ENCODE data around the gene ARHGAP26. TPM values are rescaled to one million over a fixed set of nuclear protein-coding genes. Genes with fewer than 3 reads are reported as not detected.

ARHGAP26 gene
- total and polyA plus RNA-seq, 2 of the 4 experiments (the other 2 are of a cell fraction): 0.54 to 0.56 TPM

DNA sequence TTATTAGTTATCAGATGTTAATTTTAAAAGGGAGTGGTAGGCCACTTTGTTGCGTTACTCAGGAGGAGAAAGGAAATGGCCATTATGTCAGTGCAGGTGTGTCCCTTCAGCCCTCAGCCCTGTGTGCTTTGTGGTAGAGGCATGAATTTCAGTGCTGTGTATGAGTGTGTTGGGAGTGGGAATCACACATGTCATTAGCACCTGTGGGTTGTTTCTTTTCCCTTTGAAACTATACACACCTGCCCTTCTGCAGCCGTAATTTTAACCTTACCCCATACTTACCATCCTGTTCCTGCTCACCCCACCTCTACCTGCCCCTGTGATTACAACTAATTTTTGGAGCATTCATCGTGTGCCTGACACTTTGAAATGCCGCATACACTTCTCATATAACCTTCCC, 156.4 kb downstream of the ARHGAP26 start:
- no peak overlapping the region for H2AK5ac ChIP-seq (ENCODE audit: low read depth, low read length)
- no peaks in the 10 kb centered on the region for H3K9me3 ChIP-seq (ENCODE audit: control insufficient read depth, insufficient read depth, low read length)
- peaks cover 7% of the 10 kb centered on the region for H3K4me1 ChIP-seq (ENCODE audit: control insufficient read depth, insufficient read depth, low read length)
- no peaks in the 10 kb centered on the region for H3K36me3 ChIP-seq (ENCODE audit: control insufficient read depth, insufficient read depth, low read length)
- intact Hi-C loops (cut with micrococcal nuclease) (loop anchor here (10.0 kb wide), 1 partner anchor 348 kb away; no protein-coding TSS in a partner anchor), in situ Hi-C loops (cut with MboI; ENCODE audit: low sequenced_read_pairs) (loop anchor here (10.0 kb wide), 1 partner anchor 478 kb away; the partner anchor contains the start of gene NR3C1), dilution Hi-C loops (cut with HindIII; ENCODE audit: low sequenced_read_pairs, unreplicated experiment) (no loop called here)
- no peak overlapping the region for H2AFZ ChIP-seq (replicated peaks; ENCODE audit: low read length, poor library complexity)
- BruUV-seq (replicated peaks): no TSS peak
- H3K56ac ChIP-seq (ENCODE audit: extremely low read depth, insufficient read depth, low read length): no peak overlapping the region
- H3K4me2 ChIP-seq (ENCODE audit: low read depth, low read length): no peak overlapping the region
- no peak overlapping the region for H3K9ac ChIP-seq (ENCODE audit: low read depth, low read length)
- H3K18ac ChIP-seq (ENCODE audit: low read depth, low read length): no peak overlapping the region
- no peak overlapping the region for H4K8ac ChIP-seq (ENCODE audit: low read depth in 2 of 2, low read length in 2 of 2)
- H3K23ac ChIP-seq (ENCODE audit: low read depth, low read length): no peak overlapping the region
- no peaks in the 10 kb centered on the region for H3K79me1 ChIP-seq (ENCODE audit: low read depth in 1 of 2, low read length in 2 of 2)
- H4K5ac ChIP-seq (ENCODE audit: low read depth, low read length): no peak overlapping the region
- H2BK20ac ChIP-seq (ENCODE audit: low read depth, low read length): no peak overlapping the region
- ChIA-PET POLR2A (ENCODE audit: unreplicated experiment) (no interaction called here), CTCF (interaction anchor here (0.6 to 1.0 kb wide), 2 partner anchors 10 to 76 kb away, joined by 3 read pairs; no protein-coding TSS in a partner anchor)
- H3K4ac ChIP-seq (ENCODE audit: low read depth, low read length): no peak overlapping the region
- DNase-seq: no peak
- no peak overlapping the region for H3K14ac ChIP-seq (replicated peaks; ENCODE audit: low read depth, low read length)
- no peaks in the 10 kb centered on the region for H4K20me1 ChIP-seq (ENCODE audit: insufficient read depth, low read length)
- H4K91ac ChIP-seq (ENCODE audit: insufficient read depth, low read depth, low read length): no peak overlapping the region
- H3K27me3 ChIP-seq (ENCODE audit: control insufficient read depth, insufficient read depth, low read length): no peaks in the 10 kb centered on the region
- WGBS, 2 experiments (ENCODE audit: extremely low coverage in 2 of 2, insufficient read length in 1 of 2): 86% methylated on average over 1 of the region's 4 CpGs; no CpG with 5 or more reads in 1 of the 2 experiments
- no peak for ATAC-seq (ENCODE audit: low read depth)
- no peak overlapping the region for H2BK5ac ChIP-seq (ENCODE audit: low read depth, low read length, poor library complexity, severe bottlenecking)
- no peak overlapping the region for H2BK15ac ChIP-seq (ENCODE audit: low read depth, low read length)
- H3K4me3 ChIP-seq (ENCODE audit: insufficient read depth, low read depth, low read length): no peak overlapping the region
- no peak overlapping the region for H3K27ac ChIP-seq (ENCODE audit: insufficient read depth, low read length)
- H2BK120ac ChIP-seq (ENCODE audit: low read depth, low read length): no peak overlapping the region
- no peak overlapping the region for H2AK9ac ChIP-seq (replicated peaks; ENCODE audit: low read depth, low read length, poor library complexity)
- H3K9me1 ChIP-seq (ENCODE audit: insufficient read depth, low read length): 0 out of 2 replicates have a peak, but pooled peaks cover 3% of the 10 kb centered on the region
- TF ChIP-seq MXI1 (IDR thresholded peaks at IDR 0.05; ENCODE audit: borderline replicate concordance, low read depth, low read length): no peak
- TF ChIP-seq, protein P1, sequence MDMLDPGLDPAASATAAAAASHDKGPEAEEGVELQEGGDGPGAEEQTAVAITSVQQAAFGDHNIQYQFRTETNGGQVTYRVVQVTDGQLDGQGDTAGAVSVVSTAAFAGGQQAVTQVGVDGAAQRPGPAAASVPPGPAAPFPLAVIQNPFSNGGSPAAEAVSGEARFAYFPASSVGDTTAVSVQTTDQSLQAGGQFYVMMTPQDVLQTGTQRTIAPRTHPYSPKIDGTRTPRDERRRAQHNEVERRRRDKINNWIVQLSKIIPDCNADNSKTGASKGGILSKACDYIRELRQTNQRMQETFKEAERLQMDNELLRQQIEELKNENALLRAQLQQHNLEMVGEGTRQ (IDR thresholded peaks at IDR 0.05; ENCODE audit: low read depth, low read length): no peak
- TF ChIP-seq, protein P2, sequence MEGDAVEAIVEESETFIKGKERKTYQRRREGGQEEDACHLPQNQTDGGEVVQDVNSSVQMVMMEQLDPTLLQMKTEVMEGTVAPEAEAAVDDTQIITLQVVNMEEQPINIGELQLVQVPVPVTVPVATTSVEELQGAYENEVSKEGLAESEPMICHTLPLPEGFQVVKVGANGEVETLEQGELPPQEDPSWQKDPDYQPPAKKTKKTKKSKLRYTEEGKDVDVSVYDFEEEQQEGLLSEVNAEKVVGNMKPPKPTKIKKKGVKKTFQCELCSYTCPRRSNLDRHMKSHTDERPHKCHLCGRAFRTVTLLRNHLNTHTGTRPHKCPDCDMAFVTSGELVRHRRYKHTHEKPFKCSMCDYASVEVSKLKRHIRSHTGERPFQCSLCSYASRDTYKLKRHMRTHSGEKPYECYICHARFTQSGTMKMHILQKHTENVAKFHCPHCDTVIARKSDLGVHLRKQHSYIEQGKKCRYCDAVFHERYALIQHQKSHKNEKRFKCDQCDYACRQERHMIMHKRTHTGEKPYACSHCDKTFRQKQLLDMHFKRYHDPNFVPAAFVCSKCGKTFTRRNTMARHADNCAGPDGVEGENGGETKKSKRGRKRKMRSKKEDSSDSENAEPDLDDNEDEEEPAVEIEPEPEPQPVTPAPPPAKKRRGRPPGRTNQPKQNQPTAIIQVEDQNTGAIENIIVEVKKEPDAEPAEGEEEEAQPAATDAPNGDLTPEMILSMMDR (conservative IDR thresholded peaks at IDR 0.05; ENCODE audit: low read depth, low read length): no peak
- TF ChIP-seq, protein P3, sequence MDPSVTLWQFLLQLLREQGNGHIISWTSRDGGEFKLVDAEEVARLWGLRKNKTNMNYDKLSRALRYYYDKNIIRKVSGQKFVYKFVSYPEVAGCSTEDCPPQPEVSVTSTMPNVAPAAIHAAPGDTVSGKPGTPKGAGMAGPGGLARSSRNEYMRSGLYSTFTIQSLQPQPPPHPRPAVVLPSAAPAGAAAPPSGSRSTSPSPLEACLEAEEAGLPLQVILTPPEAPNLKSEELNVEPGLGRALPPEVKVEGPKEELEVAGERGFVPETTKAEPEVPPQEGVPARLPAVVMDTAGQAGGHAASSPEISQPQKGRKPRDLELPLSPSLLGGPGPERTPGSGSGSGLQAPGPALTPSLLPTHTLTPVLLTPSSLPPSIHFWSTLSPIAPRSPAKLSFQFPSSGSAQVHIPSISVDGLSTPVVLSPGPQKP (IDR thresholded peaks at IDR 0.05; ENCODE audit: borderline replicate concordance, low read depth, low read length): no peak
